ENCODE measurements around the gene SLC26A4.

The SLC26A4 gene

DNA sequence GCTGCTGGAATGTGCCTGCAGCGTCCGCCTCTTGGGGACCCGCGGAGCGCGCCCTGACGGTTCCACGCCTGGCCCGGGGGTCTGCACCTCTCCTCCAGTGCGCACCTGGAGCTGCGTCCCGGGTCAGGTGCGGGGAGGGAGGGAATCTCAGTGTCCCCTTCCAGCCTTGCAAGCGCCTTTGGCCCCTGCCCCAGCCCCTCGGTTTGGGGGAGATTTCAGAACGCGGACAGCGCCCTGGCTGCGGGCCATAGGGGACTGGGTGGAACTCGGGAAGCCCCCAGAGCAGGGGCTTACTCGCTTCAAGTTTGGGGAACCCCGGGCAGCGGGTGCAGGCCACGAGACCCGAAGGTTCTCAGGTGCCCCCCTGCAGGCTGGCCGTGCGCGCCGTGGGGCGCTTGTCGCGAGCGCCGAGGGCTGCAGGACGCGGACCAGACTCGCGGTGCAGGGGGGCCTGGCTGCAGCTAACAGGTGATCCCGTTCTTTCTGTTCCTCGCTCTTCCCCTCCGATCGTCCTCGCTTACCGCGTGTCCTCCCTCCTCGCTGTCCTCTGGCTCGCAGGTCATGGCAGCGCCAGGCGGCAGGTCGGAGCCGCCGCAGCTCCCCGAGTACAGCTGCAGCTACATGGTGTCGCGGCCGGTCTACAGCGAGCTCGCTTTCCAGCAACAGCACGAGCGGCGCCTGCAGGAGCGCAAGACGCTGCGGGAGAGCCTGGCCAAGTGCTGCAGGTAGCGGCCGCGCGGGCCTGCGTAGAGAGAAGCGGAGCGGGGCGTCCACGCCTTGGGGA lies 645 bp downstream of the SLC26A4 start:
- DNase-seq = peak in 1 of 2 donors; percentile 11

DNA sequence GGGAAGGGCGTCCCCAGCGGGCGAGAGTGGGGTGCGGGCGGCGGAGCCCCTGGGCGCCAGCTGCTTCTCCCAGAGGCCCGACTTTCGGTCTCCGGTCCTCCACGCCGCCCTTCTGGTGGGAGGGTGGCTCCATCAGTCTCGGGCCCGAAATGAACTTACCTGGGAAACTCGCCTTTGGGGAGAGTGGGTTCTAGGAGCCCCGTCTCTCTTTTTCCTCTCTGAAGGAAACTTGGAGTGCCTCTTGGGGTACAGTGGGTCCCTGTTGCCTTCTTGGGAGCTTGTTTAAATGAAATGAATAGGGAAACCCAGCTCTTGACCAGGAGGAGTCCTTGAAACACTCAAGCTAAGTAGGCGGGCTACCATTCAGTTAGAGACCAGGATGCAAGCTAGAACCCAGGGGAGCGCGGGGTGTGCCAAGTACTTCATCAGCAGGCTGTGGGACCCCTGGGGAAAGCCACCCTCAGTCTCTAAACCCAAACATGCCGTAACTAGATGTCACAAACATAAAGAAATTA lies 1.3 kb downstream of the SLC26A4 start:
- DNase-seq = no peak

DNA sequence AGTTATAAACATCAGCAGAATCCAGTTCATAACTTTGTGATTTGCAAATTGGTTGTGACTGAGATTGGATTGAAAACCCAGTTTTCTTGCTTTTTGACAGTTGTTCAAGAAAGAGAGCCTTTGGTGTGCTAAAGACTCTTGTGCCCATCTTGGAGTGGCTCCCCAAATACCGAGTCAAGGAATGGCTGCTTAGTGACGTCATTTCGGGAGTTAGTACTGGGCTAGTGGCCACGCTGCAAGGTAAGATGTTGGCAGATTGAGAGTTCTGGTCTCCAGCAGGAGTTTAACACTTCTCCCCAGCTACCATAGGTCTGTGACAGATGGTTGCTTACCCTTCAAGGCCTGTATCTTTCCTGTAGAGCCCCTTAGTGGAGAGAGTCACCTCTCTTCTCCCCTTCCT lies 2.6 kb downstream of the SLC26A4 start:
- no peak for DNase-seq

DNA sequence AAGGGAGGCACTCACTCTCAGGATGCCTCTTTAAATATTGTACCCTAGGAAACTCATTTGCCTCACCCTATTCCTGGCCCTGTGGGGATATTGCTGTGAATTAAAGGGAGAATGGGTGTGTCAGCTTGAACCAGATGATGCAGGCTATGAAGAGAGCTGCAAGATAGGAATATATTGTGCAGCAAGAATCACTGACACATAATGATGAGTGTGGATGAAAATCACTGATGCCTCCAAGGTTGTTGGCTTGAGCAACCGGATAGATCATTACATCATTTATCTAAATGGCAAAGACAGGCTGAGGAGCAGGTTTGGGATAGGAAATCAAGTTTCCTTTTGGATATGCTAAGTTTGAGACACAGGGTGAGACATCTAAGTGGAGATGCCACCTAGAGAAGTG lies 6.2 kb downstream of the SLC26A4 start:
- no peak for DNase-seq

DNA sequence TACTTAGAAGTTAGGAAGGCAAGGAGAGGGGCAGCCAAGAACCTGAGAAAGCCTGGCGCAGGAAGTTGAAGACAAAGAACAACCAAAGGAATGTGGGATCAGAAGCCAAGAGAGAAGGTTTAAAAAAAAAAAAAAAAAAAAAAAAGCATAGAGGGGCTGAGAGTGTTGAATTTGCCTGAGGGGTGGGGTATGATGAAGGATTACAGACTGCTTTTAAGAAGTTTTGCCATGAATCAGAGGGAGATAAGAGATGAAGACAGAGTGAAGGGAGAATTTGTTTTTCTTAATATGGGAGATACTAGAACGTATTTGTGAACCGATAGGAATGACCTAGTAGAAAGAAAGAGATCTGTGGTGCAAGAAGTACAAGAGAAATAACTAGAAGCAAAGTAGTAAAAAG lies 6.7 kb downstream of the SLC26A4 start:
- no peak for DNase-seq

DNA sequence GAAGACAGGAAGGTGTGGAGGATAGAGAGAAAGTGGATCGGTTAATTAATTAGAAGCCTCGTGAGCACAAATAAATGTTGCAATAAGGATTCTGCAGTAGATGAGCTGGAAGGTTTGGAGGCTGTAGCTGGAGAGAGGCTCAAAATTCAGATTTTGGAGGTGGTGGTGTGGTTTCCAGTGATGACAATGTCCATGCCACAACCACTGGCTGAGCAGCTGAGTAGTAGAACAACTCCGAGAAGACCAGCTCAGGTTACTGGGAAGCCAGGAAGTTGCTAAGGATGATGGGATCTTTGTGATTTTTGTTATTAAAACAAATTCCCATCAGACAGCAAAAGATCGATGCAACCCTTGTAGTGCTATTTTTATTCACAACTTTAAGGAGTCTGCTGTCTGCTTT lies 7.7 kb downstream of the SLC26A4 start:
- no peak for DNase-seq

DNA sequence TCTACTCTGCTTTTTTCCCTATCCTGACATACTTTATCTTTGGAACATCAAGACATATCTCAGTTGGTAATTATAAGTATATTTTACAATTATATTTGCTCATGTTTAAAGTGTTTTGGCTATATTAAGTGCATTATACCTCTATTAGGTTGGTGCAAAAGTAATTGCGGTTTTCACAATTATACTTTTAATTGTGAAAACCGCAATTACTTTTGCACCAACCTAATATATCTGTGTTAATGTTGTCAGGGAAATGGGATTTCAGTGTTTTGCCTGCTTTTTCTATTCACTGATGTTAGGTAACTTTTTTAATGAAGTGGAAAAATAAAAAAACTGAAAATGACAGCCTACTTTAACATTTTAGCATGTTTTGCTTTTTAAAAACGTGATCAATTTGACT lies 11.6 kb downstream of the SLC26A4 start:
- DNase-seq = no peak

DNA sequence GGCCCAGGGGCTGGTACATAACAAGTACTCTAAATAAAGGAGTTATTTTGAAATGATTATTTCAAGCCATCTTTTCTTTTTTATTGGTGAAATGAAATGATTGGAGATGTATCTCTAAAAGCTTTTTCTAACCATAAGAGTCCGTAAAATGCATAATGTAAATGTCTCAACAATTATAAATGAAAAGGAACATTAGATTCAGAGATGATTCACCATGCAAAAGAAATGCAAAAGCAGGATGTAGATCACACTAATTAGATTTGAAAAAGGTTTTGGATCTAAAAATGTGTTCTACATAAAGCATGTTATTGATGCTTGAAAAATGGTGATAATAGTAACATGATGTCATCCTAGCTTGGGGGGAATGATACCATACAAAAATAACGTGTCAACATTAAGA lies 15.6 kb downstream of the SLC26A4 start:
- no peak for DNase-seq

DNA sequence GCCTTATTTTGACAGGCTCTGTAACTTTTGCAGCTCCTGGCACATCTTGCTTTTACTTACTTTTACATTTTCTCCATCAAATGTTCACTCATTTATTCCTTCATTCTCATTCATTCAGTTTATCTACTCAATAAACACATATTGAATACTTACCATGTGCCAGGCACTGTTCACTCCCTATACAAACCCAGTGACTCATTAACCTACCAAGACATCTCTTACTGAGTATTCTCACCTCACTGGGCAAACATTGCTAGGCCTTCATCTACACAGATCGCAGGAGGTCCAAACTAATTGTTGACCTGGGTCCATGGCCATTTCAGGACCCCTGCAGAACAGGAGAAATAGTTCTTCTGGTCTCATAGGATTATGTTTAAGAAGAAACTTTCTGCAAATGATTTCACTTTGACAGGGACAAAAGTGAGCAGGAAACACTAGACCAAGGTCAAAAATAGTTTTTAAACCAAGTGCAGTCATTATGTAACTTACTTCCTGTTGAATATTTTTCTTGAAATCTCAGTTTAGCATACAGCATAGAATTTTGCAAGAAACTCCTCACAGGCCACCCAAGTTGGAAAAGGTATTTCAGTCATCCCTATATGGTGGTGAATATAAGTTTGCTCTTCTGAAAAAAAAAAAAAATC lies 17.6 kb downstream of the SLC26A4 start:
- DNase-seq = no peak

DNA sequence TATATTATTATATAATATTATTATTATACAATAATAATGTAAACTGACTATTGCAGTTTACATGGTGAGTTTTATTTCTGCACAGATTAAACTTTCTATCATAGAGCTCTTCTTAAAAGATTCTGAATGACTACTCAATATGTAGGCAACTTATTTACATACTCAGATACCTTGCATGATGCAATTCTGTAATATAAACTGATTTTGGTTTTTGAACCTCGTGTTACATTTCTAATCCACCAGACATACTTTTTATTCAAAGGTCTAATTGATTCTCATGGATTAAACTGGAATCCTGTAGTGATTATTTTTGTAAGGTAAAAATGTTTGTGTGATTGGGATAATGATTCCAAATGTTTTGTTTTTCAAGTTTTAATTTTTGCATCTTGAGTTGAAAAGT lies 19.9 kb downstream of the SLC26A4 start:
- DNase-seq = no peak

DNA sequence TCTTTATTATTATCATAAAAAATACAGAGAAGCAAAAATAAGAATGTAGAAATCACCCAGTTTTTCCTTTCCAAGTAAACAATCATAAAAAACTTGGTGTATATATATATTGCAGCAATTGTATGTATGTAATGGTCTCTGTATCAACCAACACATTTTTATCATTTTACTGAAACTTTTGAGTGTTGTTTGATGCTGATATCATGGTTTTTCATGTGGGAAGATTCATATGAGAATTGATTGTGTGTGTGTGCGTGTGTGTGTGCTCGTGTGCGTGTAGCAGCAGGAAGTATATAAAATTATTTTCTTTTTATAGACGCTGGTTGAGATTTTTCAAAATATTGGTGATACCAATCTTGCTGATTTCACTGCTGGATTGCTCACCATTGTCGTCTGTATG lies 22.3 kb downstream of the SLC26A4 start:
- no peak for DNase-seq

DNA sequence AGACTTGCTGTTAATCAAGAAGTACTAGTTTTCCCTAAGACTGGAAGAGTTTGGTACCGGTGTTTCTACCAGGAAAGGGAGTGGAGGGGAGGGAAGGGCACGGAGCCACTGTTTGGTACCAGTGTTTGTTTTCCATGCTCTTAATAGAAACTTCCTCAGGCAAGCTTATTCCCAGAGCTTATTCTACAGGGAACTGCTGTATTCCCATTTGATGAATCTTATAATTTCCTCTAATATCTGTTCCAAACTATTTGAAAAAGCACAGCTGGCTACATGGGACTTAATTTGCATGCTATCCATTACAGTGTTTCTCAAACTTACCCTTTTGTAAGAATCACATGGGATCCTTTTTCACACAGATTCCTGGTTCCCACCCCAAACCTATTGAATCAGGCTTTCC lies 23.7 kb downstream of the SLC26A4 start:
- no peak for DNase-seq

DNA sequence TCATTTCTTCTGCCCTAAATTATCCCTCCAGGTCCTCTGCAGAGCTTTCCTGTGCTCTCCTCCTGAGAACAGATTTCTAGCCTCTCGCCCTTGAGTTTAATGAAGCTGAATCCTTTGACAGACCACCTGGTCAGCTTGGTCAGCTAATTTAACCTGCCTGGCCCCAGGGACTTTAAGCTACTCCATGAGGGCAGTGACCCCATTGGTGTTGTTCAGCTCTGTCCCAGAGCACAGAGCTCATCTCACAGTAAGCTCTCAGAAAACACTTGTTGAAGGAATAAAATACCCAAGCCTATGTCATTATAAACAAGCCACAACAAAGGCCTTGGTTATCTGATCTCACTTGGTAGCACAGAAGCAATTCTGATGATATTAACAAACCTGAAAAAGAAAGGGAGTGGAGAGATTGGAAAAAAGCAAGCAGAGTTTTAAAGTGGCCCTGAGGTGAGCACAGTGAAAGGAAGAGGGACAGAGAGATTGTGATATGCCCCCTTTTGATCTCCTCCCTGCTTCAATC lies 24.4 kb downstream of the SLC26A4 start:
- no peak for DNase-seq

DNA sequence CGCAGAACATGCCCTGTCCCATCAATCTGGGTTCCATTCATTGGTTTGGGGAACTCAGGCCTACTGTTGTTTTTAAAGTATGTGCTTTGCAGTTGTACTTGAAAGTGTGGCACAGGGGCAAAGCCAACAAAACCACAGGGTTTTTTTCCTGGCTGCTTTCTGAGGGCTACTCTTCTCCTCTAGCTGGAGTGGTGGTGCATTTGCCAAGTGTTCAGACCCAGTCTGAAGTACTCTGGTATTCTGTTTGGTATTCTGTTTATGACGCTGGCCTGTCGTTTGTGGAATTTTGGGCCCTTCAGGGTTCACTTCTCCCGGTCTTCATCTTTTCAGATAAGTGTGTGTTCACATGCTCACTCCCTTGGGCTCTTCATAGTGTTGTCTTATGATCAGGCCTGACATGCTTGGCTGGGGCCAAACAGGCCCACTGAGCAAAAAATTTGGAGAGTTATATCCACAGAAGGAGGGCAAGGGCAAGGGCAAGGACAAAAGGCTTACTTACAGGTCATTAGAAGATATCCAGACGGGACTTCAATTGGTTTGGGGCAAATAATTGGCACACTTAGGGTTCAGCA lies 26.3 kb downstream of the SLC26A4 start:
- DNase-seq = no peak

DNA sequence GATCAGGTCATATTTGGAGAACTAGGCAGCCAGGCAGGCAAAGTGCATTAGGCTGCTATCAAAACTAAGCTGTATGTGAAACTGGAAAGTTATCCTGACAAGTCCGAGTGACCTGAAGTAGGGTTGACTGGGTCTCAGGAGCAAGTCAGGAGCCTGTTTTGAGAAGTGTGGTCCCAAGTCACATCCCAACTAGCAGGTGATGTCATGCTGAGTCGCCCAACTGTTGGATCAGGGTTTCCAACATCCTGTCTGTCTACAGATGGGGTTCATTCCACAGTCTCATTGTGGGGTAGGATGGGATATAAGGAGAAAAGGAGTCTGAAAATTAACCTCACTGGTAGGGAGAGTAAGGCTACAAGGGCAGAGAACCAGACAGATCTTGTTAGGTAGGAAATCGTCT lies 27.0 kb downstream of the SLC26A4 start:
- DNase-seq = no peak

DNA sequence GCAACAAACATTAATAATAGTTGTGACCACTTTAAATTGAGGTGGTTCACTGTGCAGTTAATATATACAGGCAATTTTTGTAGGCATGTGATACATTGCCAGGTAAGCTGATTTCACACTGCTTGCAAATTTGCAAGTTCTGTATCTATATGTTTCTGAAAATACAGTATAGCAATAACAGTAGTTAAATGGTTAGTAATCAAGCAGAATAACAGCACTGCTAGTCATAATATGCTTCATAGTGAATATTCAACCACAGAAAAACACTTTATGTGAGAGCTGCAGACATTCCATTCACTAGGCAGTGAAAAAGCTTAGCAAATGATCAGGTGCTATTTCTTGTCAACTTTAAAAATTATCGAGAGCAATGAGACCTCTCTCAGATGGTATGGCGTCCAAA lies 28.9 kb downstream of the SLC26A4 start:
- no peak for DNase-seq

DNA sequence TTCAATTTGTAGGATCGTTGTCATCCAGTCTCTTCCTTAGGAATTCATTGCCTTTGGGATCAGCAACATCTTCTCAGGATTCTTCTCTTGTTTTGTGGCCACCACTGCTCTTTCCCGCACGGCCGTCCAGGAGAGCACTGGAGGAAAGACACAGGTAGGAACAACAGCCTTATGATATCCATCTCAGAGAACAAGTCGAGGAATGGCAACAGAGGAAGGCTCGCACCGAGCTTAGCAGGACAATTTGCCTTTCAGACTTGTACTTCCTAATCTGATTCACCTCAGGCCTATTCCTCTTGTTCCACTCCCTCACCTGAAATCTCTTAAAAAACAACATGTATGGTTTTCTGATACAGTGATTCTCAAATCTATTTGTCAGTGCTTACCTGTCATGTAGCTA lies 29.5 kb downstream of the SLC26A4 start:
- DNase-seq = no peak

DNA sequence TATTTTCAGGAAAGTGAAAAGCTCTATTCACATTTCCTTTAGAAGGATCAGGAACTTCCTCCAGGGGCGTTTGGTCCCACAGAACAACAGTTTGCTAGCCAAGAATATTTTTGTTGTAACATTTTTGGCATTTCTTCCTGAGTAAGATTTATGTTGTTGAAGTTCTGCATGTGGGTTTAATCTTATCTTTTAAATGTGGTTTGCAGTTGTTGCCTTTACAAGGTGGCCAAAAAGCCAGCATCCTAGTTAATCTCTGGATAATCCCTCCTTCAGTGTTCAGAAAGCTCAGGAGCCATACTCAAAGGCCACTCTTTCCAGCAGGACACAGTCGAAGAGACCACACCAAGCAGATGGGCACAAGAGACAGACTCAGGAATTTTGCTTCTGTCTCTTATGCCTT lies 30.0 kb downstream of the SLC26A4 start:
- DNase-seq = no peak

DNA sequence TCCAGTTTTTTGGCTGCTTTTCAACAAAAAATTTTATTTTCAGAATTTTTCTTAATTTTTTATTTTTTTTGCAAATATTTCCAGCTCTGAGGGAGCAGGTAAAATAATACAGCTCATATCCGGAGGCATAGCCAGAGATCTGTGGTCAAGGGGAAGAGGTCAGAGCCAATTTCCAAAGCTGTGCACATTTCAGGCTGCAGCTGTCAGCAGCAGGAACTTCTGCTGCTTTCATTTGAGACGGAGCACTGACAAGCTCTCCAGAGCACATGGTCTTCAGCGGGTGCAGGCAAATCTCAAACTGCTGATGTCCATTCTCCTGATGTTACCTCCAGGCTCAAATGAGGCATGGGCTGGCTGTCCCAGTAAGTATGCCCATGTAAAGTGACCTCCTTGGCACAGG lies 31.1 kb downstream of the SLC26A4 start:
- DNase-seq = no peak

DNA sequence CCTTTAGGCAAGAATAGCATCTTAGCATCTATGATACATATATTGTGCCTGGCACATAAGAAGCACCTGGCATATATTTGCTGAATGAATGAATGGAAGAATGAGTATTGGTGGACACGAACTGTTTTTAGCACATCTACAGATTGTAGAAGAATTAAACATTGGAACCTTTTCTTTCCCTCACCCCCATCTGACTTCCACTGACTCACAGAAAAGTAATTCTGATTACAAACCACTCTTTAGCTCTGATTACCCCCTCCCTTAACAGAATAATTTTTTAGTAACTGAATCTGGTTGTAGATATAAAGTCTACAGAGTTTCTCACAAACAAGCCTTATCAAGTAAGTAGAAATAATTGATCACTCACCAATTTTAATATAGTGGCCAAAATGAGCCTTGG lies 31.9 kb downstream of the SLC26A4 start:
- DNase-seq = no peak

DNA sequence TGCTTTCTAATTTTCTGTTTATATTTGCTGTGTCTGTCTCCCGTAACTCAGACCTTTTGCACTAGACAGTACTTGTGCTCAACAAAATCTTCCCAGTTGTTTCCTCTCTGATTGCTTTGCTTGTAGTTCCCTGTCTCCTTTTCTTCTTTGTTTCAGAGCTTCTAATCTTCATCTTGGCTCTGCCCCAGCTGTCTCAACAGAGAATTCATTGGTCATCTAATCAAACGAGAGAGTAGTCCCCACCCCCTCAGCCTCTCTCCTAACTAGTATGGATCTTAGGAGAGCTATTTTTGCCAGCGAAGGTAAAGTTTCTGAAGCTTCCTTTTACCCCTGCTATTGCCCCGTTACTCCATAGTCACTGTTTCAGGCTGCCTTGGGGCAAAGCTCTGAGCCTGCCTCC lies 32.8 kb downstream of the SLC26A4 start:
- DNase-seq = no peak

DNA sequence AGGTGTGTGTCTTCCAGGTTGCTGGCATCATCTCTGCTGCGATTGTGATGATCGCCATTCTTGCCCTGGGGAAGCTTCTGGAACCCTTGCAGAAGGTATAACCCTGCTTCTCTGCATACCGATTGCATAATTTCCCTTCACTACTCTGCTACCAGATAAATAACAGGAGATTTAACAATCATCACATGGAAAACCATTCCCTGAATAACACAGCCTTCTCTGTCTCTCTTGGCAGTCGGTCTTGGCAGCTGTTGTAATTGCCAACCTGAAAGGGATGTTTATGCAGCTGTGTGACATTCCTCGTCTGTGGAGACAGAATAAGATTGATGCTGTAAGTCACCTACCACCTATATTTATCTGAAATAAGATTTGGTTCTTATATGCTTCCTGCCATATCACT lies 33.8 kb downstream of the SLC26A4 start:
- DNase-seq = no peak

DNA sequence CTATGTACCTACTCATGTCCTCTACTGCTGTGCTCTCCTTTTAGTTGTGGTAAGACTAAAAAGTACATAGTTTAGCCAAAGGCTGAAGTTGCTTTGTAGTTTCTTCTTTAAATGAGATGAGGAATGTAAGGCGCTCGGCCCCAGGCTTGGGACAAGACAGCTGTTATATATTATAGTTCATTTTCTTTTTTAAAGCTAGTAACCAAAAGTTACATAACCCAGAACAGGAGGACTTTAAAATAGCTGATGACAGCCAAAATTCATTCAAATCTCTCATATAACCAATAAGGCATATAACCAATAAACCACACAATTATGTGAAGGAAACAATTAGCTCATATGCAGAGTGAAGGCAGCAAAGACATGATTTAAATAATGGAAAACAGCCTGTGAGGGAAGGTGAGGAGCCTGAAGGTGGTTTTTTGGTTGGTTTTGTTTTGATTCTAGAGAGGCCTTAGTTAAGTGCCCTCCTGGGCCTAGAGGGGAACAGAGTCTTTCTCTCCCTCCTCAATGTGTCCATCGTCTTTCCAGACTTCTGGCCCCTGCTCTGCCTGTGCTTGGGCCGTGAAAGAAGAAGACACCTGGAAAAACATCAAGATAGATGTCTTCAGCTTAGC lies 35.8 kb downstream of the SLC26A4 start:
- no peak for DNase-seq

All from inflammatory macrophage treated with lipopolysaccharide for 1 hour (primary cell).